ENCODE results near the gene CSRP3.

CSRP3 gene

DNA sequence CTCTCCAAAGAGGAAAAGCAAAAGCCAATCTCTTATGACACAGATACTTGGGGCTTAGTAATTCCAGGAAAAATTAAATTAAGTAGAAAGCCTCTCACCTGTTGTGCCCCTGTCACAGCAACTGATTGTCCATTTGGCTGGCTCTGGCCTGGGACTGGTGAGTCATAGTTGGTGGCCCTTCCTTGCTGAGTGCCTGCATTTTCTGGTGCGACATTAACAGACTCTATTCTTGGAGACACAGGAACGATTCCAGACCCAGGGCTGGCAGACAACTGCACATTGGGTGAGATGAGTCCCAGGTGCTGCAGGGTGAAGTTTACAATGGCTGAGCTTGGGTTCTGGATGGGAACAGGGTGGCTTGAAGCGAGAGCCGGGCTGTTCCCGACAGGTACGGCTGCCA lies 23.3 kb upstream of the CSRP3 start:
- DNase-seq, result no peak

DNA sequence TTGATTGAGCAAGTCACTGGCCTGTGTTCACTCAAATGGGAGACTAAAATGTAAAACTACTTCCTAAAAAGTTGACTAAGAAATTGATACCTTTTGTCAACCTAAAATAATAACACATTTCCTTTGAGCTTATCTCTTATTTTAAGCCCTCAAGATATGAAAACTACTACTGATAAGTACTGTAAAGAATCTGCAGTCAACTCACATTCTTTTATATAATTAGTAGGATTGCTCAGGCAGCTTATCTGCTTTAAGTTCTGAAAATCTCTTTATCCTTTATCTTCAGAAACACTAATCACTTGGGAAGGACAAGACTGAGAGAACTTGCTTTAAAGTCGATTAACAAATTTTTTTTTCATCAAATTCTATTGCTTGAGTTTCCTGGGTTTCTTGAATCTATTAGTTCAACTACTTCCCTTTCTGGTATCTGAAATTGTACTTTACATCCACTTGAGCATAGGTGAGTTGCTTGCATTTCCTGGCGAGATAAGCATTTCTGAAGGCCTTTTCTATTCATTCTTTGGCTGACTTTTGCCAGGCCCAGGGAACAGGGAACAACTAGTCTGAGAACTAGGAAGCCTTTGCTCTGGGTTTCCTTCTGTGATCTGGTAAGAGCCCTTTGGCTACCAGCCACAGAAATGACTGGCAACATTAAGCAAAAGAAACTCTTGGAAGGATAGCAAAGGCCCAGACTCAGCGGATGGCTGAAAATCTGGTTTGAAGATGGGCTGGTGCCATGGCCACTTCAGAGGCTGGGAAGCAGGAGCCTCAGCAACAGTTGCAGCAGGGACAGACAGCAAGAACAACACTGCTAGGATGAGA lies 19.3 kb upstream of the CSRP3 start:
- no peak for DNase-seq

DNA sequence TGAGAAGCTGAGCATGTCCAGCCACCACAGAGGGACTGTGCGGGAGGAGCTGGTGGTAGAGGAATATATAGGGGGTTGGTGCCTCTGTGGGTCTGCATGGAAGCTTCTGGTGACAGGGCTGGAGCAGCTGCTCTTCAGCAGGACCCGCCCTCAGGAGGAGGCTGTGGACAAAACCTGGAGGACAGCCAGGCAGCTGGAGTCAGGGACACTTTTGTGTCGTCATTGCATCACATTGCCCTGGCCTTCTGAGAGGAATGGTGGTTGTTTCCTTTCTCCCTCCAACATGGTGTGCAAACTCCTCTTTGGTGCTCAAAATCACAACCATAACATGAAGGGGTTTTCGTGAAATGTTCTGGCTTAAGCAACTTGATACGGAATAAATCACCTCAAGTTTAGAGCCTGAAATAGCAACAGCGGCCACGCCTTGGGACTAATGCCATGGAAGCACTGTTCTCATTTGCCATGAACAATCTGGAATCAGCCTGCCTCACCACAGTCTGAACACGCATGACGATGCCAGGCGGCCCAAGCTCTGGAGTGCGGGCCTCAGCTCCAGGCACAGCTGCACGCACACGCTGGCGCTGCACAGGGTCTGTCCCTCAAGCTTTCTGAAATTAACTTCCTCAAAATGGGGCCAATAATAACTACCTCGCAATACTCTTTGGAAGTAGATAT lies 17.1 kb upstream of the CSRP3 start:
- no peak for DNase-seq

DNA sequence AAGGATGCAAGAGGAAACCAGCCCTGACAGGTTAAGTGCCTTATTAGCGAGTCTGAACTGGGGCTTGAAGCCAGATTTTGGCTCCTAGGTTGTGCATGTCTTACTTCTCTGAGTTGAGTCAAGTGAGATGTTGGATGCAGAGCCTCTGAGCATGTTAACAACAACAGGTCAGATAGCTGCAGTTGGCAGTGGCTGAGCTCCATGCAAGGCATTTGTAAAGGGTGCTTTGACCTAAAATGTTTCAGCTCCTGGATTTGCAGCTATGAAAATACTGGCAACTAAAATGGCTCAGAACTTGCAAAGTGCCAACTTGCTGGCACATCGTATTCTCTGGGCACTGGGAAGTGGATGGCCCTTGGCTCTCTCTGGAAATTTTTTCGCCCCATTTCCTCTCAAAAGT lies 16.4 kb upstream of the CSRP3 start:
- DNase-seq, result no peak

DNA sequence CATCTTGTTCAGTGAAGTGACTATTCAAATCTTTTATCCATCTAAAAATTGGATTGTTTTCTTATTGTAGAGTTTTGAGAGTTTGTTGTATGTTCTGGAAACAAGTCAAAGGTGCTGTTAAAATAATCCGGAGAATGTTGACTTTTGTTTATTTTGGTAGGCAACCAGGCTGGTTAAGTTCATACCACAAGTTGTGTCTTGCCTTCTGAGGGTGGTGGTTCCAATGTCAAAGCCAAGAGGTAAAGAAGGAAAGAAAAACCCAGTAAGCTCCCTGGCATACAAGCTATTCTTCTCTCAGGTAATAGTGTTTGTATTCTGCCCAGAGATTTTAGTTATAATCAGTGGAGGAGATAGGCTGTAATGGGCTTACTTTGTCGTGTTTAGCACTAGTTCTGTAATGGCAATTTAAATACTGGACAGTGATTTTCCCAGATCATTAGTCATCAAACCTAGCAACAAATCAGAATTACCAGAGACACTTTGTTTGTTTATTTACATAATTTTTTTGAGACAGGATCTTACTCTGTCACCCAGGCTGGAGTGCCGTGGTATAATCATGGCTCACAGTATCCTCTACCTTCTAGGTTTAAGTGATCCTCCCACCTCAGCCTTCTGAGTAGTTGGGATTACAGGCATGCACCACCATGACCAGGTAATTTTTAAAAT lies 15.1 kb upstream of the CSRP3 start:
- no peak for DNase-seq

DNA sequence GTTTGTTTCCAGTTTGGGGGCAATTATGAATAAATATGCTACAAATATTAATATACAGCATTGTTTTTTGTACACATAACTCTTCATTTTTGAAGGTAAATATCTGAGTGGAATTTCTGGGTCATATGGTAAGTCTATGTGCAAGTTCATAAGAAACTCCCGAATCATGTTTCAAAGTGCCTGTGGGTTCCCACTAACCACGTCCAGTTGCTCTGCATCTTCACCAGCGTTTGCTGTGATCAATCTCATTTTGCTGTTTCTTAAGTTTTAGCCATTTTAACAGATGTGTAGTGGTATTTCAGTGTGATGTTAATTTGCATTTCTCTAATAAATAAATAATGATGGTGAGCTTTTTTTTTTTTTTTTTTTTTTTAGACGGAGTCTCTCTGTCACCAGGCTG lies 14.2 kb upstream of the CSRP3 start:
- DNase-seq, result no peak

DNA sequence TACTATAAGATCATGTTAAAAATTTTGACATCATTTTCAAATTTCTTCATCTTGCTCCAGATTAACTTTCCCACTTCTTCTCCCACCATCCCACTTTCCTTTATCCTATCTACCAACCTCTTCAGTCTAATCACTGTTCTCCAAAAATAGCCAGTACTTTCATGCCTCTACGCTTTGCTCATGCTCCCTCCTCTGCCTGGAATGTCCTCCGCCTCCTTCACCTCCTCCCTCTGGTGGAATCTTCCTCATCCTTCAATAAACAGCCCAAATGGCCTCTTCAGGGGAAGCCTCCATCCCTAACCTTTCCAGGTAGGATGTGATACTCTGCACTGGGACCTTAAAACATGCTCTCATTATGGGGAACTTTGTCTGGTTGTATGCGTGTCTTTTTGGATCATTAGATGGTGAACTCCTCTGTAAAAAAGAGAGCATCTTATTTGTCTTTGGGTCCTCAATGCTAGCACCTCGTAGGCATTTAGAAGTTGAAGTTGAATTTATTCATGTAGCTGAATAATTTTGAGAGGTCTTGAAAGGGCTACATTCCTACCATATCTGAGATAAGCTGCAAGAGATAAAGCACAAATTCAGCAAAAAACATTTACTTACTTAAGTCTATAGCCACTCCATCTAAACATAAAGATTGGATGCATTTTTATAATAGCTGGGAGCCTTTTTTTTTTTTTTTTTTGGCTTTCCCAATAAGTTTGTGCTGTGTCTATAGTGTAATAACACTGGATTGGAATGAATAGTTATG lies 8.0 kb upstream of the CSRP3 start:
- DNase-seq, result no peak

DNA sequence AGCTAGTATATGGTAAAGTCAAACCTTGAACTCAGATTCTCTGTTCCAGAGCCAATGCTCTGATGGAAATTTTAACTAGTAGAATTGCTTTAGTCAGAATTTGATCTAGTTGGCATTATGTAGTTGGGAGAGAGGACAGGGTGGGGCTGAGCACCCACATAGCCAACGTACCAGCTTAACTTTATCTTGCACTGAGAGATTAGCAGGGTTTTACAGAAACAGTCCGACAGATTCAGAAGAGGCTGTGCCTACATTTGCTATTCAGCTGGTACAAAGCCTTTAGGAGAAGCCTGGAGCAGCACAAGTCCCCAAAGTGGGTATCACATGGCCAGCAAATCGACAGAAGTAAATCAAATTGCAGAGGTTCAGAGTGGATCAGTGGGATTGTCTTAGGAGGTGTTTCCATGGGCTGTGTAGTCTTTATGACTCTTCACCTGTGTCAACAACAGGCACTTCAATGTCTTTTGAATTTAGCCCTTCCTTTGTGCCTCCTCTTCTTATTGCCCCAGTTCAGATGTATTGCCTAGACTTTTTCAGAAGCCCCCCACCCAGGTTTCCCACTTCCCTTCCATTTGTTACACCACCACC lies 7.3 kb upstream of the CSRP3 start:
- DNase-seq, result no peak

DNA sequence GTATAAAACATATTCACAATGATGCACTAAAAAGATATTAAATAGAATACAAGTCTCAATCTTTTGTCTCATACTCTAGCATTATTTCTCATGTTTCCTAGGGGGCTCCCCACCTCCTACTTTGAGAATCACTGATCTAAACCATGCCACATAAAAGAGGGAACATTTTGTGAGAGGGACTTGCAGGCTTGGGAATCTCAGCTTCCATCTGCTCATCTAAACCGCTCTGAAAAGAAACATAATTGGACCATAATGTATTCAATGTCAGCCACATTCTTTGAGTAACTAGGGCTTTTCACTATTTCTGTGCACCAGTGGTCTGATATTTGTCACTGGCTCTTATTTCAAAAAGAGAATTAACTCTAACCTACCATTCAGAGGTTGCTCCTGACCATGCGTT lies 6.4 kb upstream of the CSRP3 start:
- DNase-seq, result no peak

DNA sequence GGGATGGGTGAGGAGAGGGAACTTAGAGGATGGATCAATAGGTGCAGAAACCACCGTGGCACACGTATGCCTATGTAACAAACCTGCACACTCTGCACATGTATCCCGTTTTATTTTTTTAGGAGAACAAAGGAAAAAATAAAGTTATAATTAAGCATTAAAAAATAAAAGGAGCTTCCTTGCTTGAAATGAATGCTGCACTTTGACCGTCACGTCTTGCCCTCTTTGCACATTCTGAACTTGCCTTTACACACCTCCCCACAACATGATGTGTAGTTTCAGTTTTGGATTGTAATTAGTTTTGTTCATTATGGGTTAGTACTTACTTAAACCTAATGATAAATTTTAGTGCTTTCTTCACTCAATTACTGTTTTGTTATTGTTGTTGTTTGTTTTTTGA lies 3.1 kb upstream of the CSRP3 start:
- DNase-seq, result no peak

DNA sequence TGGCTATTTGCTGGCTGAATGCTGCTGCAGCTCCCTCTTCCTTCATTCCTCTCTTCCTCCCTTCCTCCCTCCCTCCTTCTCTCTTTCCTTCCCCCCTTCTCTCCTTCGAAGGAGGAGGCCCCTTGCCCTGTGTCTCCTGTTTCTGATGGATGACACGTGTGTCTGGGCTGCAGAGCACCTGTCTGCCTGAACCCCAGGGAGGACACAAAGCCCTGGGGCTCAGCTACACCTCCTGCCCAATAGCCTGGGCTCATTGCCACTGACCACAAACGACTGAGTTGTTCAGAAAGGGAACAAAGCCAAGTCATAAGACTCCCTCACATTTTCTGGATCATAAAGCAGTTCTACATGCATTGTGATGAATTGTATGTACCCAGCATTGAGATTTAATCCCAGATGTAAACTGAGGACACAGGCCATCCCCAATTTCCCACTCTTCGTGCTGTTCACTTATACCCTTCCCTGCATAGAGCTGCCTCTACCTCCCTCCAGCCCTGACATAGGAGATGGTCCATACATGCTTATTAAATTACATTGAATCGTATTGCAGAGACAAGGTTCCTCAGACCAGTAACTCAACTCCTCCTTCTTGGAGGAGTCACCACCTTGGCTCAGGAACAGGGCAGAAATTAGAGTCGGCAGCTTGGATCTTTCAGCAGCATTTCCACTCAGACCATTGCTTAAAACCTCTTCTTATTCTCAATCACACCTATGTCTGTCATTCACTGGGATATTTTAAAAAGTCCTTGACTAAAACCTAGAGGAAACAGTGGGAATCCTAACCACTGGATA lies 1.2 kb downstream of the CSRP3 start:
- no peak for DNase-seq

DNA sequence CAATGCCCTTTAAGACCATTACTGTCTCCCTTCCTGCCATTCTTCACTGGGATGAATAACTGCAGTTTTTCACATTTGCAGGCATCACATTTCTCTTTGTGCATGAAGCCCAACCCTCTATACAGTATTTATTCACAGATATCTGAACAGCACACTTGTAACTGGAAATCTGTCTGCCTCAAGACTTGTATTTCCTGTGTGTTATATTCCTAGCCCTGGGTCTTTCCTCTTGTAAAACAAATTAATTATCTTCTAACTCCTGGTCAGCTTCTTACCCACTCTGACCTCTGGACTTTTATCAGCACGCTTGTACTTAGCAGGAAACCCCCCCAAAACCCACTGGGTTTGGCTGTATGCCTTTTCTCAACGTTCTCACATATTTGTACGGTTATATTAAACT lies 2.0 kb downstream of the CSRP3 start:
- no peak for DNase-seq

DNA sequence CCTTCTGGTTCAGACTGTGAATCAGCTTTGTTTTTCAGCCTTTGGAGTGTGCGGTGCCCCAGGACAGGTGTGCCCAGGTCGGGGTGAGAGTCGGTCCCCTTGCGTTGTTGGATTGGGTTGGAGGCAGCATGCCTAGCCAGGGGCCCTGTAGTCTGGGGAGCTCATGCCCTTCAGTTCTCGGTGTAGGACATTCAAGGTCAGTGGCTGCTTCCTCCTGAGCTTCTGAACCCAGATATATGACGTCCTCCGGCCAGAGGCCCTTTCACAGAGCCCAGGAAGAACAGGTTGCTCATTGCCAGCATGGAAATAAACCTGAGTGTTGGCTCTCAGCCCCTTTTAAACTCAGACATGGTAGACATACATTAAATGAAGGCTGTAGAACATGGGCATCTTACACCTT lies 2.7 kb downstream of the CSRP3 start:
- DNase-seq, result no peak

DNA sequence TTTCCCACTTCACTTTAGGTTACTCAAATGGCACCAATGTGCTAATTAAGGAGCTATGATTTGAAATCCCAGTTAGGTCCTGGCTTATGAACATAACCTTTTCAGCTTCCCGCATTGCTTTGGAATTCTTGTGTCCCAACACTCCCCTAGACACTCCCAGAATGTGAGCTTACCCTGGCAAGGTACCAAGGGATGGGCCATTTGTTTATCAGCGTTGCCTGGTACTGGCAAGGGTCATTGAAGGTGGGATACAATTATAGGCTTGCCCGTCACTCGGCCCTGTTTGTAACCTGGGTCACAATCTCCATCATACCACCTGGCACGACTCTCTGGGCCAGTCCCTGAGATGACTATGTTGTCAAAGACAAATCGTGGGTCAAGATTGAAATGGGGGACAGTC lies 5.4 kb downstream of the CSRP3 start:
- no peak for DNase-seq

DNA sequence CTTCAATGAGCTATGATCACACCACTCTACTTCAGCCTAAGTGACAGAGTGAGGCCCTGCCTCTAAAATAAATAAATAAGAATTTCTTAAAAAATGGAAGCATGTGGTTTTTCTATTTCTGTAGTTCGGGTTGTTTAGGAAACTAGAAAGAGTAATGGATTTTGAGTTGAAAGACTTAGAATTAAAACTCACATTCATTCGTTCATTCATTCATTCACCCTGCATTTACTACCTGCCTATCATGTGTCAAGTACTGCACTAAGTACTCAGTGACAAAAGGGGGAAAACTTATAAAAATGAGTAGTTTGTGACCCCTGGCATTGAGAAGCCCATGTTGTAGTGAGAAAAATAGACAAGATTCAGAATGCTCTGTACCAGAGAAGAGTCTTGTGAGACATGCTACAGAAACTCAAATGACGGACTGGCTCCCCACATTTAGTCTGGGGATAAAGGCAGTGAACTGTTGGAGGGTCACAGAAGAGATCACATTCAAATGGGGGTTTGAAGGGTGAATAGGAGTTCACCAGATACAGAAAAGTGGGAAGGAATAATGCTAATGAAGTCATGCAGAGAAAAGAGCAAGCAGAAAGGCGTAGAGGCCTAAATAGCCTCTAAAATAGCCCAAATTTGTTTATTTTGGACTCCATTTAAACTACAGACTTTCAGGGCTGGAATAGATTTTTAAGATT lies 7.0 kb downstream of the CSRP3 start:
- no peak for DNase-seq

DNA sequence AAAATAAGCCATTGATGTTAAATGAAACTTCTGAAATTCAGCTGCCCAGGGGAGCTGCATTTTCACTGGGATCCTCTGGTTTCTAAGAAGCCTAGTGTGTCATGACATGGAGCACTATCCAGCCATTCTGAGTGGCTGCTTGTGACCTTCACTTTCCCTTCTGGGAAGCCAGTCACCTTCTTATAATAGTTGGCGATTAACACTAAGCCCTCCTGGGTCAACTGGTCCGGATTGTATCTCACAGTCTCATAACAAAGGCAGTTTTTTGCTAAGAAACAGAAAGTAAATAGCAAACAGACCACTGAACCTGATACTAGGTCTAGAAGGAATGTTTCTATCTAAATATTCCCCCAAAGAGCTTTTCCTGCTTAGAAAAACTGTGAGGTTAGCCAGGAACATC lies 7.9 kb downstream of the CSRP3 start:
- DNase-seq, result no peak

DNA sequence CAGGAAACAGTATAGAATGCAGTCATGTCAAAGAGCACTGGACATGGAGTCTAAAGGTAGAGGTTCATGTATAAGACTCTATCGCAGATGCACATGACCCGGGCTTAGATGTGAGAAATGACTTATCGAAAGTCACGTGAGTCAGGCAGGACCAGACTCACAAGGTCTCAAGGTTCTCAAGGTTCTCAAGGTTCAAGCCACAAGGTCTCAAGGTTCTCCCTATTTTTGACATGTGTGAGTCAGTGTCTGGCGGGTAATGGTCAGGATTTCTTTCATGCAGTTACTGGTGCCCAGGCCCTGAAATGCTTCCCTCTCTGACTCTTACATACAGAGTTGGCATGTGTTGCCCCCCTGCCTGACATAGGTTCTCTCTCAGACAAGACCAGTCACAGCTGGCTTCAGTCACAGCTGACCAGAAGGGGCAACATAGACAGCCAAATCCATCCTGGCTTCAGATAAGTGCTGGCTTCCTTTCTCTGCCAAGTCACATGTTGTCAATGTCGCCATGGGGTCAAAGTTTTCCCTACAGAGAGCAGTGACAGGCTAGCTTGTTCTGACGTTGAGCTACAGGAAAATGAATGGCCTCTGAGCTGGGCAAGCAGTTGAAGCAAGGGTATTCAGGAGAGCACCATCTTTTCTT lies 10.1 kb downstream of the CSRP3 start:
- DNase-seq, result no peak

DNA sequence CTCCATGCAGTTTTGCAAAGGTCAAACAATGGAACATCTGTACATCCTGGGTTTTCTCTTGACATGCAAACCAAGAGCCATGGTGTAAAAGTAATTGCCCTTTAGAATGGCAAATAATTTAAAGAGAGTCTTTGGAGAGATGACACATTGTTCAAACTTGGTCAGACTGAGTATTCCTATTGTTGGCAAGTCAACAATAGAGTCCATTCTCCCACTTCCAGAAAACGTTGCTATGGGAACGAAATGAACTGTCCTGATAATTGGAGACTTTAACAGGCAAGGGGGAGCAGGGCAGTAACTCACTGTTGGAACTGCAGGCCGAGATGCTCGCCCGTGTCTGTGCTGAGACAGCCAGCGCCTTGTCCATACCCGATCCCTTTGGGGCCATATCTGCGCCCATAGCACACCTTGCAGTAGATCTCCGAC lies 13.9 kb downstream of the CSRP3 start:
- no peak for DNase-seq

DNA sequence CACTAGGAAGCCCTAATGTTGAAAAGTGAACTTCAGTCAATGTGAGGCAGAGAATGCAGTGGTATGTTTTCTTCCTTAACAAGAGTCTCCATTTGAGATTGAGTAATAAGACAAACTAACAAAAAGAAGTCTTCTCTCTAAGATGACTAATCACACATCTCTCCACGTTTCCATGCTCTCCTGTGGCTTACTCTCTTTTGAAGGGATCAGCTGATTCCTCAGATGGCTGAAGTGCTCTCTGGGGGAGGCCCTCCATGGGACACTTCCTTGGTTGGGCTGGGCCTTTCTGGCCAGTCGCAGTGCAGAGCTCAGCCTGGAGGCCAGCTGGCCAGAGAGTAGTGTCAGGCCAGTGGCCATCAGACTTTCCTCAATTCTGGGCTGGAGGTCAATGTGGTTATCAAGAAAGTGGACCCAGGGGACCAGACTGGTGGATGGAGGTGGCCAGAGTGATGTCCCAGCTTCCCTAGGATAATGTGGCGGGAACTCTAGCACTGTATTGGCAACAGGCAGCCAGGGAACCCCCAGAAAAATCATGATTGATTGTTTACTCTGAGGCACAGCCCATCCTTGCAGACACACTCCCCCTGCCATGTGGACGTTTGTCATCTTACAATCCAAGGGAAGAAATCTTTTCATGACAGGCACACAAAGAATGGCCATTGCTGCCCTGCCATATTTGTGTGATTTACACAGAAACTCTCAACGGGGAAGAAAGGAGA lies 14.5 kb downstream of the CSRP3 start:
- no peak for DNase-seq

DNA sequence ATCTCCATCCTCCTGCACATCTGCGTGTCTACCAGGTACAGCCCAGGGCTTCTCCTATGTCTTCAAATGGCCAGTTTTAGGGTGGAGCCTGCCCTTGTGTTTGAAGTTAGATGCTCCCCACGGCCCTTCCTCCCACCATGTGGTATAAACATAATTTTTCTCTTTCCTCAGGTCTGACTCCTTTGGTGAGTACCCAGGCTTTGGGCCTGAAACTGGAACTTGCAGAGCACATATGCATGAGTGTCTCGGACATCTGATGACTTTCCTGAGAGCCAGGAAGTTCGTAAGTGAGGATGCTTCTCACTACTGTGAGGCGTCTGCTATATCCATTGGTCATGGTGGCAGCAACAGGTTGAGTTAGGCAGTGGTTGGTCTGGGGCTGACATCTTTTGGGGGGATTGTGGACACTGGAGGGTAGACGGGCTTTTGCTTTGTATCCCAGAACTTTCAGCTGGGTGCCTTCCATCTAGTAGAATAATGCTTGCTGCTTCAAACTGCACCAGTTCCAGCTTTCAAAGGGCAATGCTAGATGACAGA lies 16.2 kb downstream of the CSRP3 start:
- no peak for DNase-seq

All from NCI-H1417 treated with DMSO at 0.1 percent for 48 hours (cell line).